ENCODE results near the gene DHRS11.

Gene DHRS11

GRCh38 chr17:36641877-36642845 is 50.5 kb downstream of the DHRS11 start:
- peak overlapping the region in 6 of 7 experiments; percentile 3 to 31 (median 12) for H3K4me3 ChIP-seq

DNA sequence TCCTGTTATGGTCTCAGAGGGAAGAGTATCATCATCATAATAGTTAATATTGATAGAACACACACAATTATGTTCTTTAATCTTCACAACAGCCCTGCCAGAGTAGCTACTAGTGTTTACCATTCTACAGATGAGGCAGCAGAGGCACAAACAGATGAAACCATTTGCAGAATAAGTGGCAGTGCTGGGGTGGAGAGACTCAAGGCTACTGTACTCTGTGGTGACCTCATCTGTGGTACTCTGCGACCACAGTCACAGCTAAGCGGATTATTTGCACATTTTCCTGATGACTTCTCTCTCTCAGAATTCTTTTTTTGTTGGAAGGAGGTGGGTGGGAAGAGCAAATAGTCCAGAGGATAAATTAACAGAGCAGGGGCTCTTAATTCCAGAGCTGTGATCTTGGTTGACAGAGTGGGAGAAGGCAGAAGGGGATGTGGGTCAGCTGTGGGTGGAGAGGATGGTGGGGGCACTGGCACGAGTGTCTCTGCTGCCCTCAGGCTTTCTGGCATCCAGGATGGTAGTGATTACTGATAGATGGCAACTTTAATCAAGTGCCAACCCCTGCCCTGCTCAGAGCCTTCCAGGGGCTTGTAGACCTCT is 51.5 kb downstream of the DHRS11 start:
- no peak overlapping the region for H3K4me3 ChIP-seq
- no peak overlapping the region for H3K27ac ChIP-seq

More at GRCh38 chr17:36641877-36642845, 50.5 kb downstream of the DHRS11 start:
- no peak overlapping the region for H3K27ac ChIP-seq

- Histone ChIP-seq H3K4me3 (no peak overlapping the region), H3K27ac (no peak overlapping the region)
These were observed 53.7 kb downstream of the DHRS11 start for GRCh38 chr17:36645422-36645821.

DNA sequence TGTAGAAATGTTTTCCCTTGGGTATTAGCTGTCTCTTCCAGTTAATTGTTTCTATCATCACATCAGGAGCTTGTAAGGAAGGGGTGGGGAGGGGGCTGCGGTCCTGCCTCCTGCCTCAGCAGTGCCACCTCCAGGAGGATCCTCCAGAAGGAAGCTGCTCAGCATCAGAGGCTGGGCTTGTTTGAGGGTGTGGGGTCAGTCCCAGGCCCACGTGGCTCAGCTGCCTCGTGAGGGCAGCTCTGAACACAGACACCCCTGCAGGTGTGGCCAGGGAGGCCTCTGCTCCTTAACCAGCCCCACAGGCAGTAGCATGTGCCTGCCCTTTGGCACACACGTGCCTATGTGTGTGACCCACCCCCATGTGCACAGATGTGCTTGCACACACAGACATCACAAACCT is 56.0 kb downstream of the DHRS11 start:
- H3K4me3 ChIP-seq, result no peak overlapping the region
- no peak overlapping the region for H3K27ac ChIP-seq

- H3K27ac ChIP-seq, result no peak overlapping the region
- no peak overlapping the region for H3K4me3 ChIP-seq
These were observed 58.6 kb downstream of the DHRS11 start for GRCh38 chr17:36650096-36650775.
